ENCODE results near the gene C18orf63. TPM values are rescaled to one million over a fixed set of nuclear protein-coding genes. Genes with fewer than 3 reads are reported as not detected.

C18orf63 gene
- total RNA-seq, 1 donor from 2014 or later = not detected

DNA sequence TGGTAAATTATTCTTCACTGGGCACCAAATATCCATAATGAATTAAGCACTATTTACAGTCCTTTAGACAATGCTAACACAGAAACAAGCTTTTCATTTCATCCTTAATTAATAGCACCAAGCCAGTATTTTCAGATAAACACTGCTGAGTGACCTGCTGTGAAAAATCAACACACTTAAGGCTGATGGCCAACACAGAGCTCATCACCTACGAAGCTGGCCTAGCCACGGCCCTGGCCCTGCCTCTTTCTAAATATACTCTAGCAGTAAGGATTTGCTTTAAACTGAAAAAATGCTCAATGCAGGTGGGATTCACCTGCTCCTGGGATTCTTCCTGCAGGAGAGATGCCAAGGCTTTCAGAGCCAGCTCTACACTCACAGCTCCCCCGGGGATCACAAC, 42.2 kb upstream of the C18orf63 start:
- no peaks in the 10 kb centered on the region for H3K27me3 ChIP-seq
- H3K36me3 ChIP-seq = no peaks in the 10 kb centered on the region
- TF ChIP-seq POLR2A (IDR thresholded peaks at IDR 0.05) = no peak
- TF ChIP-seq POLR2AphosphoS5 (IDR thresholded peaks at IDR 0.05; ENCODE audit: insufficient read depth in 1 of 2, low read depth in 1 of 2) = no peak
- TF ChIP-seq, protein P1, sequence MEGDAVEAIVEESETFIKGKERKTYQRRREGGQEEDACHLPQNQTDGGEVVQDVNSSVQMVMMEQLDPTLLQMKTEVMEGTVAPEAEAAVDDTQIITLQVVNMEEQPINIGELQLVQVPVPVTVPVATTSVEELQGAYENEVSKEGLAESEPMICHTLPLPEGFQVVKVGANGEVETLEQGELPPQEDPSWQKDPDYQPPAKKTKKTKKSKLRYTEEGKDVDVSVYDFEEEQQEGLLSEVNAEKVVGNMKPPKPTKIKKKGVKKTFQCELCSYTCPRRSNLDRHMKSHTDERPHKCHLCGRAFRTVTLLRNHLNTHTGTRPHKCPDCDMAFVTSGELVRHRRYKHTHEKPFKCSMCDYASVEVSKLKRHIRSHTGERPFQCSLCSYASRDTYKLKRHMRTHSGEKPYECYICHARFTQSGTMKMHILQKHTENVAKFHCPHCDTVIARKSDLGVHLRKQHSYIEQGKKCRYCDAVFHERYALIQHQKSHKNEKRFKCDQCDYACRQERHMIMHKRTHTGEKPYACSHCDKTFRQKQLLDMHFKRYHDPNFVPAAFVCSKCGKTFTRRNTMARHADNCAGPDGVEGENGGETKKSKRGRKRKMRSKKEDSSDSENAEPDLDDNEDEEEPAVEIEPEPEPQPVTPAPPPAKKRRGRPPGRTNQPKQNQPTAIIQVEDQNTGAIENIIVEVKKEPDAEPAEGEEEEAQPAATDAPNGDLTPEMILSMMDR (IDR thresholded peaks at IDR 0.05) = no peak
- H3K4me1 ChIP-seq = peaks cover 27% of the 10 kb centered on the region
- no peak overlapping the region for H3K4me3 ChIP-seq
- no peak overlapping the region for H3K27ac ChIP-seq
- intact Hi-C loops (cut with DNase I) = no loop called here
- H3K9me3 ChIP-seq = no peaks in the 10 kb centered on the region
- no peak for DNase-seq (ENCODE audit: extremely low spot score in 2 of 2)

DNA sequence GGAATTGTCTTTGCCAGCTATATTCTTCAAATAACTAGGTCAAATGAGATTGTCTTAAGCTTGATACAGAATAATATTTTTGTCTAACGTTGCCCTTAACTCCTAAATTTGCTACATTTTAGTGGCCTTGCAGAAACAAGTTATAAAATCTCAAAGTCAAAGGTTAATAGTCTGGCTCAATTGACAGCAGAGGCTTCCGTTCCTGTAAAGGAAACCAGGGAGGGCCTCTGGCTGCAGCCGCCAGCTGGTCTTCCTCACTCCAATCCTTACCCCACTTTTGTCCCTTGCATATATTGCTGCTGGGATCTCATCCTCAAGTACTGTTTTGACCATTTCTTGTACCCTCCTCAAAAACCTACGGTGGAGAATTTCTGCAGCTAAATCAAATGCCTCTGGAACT, 40.9 kb upstream of the C18orf63 start:
- TF ChIP-seq POLR2A (IDR thresholded peaks at IDR 0.05) = no peak
- TF ChIP-seq POLR2AphosphoS5 (IDR thresholded peaks at IDR 0.05; ENCODE audit: insufficient read depth in 1 of 2, low read depth in 1 of 2) = no peak
- TF ChIP-seq, protein P1 (IDR thresholded peaks at IDR 0.05) = no peak
- peaks cover 31% of the 10 kb centered on the region for H3K4me1 ChIP-seq

GRCh38 chr18:74275736-74276135, 39.9 kb upstream of the C18orf63 start:
- no peak overlapping the region for H3K27ac ChIP-seq
- TF ChIP-seq POLR2A (IDR thresholded peaks at IDR 0.05) (no peak), POLR2AphosphoS5 (IDR thresholded peaks at IDR 0.05; ENCODE audit: insufficient read depth in 1 of 2, low read depth in 1 of 2) (no peak)
- TF ChIP-seq, protein P1 (IDR thresholded peaks at IDR 0.05) = no peak
- H3K27me3 ChIP-seq = no peaks in the 10 kb centered on the region
- H3K36me3 ChIP-seq = peaks cover 0 to 4% of the 10 kb centered on the region in 2 donors
- intact Hi-C loops (cut with DNase I) = no loop called here
- H3K9me3 ChIP-seq = no peaks in the 10 kb centered on the region
- H3K4me3 ChIP-seq = no peak overlapping the region
- no peak for DNase-seq (ENCODE audit: extremely low spot score in 2 of 2)
- peaks cover 31% of the 10 kb centered on the region for H3K4me1 ChIP-seq

More for the DNA sequence above, 40.9 kb upstream of the C18orf63 start:
- peaks cover 0 to 1% of the 10 kb centered on the region in 2 donors for H3K36me3 ChIP-seq
- H3K4me3 ChIP-seq = no peak overlapping the region
- no peaks in the 10 kb centered on the region for H3K9me3 ChIP-seq
- H3K27ac ChIP-seq = no peak overlapping the region
- intact Hi-C loops (cut with DNase I) = no loop called here
- no peaks in the 10 kb centered on the region for H3K27me3 ChIP-seq
- DNase-seq (ENCODE audit: extremely low spot score in 2 of 2) = no peak

- Histone ChIP-seq H3K4me3 (no peak overlapping the region), H3K27me3 (no peaks in the 10 kb centered on the region), H3K36me3 (peaks cover 0 to 4% of the 10 kb centered on the region in 2 donors), H3K9me3 (no peaks in the 10 kb centered on the region), H3K27ac (no peak overlapping the region), H3K4me1 (peaks cover 29% of the 10 kb centered on the region)
- no peak for TF ChIP-seq POLR2AphosphoS5 (IDR thresholded peaks at IDR 0.05; ENCODE audit: insufficient read depth in 1 of 2, low read depth in 1 of 2)
- TF ChIP-seq, protein P1 (IDR thresholded peaks at IDR 0.05) = no peak
- no peak for TF ChIP-seq POLR2A (IDR thresholded peaks at IDR 0.05)
- DNase-seq (ENCODE audit: extremely low spot score in 2 of 2) = no peak
- intact Hi-C loops (cut with DNase I) = no loop called here
These were observed 39.0 kb upstream of the C18orf63 start for GRCh38 chr18:74276609-74277008.

GRCh38 chr18:74277296-74277695, 38.3 kb upstream of the C18orf63 start:
- no peaks in the 10 kb centered on the region for H3K9me3 ChIP-seq
- no peaks in the 10 kb centered on the region for H3K27me3 ChIP-seq
- H3K4me3 ChIP-seq = no peak overlapping the region
- no peak overlapping the region for H3K27ac ChIP-seq
- intact Hi-C loops (cut with DNase I) = no loop called here
- peaks cover 0 to 4% of the 10 kb centered on the region in 2 donors for H3K36me3 ChIP-seq
- TF ChIP-seq POLR2AphosphoS5 (IDR thresholded peaks at IDR 0.05; ENCODE audit: insufficient read depth in 1 of 2, low read depth in 1 of 2) = no peak
- TF ChIP-seq POLR2A (IDR thresholded peaks at IDR 0.05) = no peak
- TF ChIP-seq, protein P1 (IDR thresholded peaks at IDR 0.05) = no peak
- peaks cover 32% of the 10 kb centered on the region for H3K4me1 ChIP-seq
- DNase-seq (ENCODE audit: extremely low spot score in 2 of 2) = no peak

Data from vagina (tissue), 2 donors.